ENCODE data around the gene CAMKMT. TPM values are rescaled to one million over a fixed set of nuclear protein-coding genes. Genes with fewer than 3 reads are reported as not detected.

Gene CAMKMT
- total RNA-seq, 1 experiment from 2014 or later: 2.7 TPM

- H3K79me2 ChIP-seq (ENCODE audit: low read length): no peaks in the 10 kb centered on the region
- peaks cover 5% of the 10 kb centered on the region; the same call in 1 of the 2 replicates for H3K36me3 ChIP-seq (ENCODE audit: low read depth, low read length)
- H3K27me3 ChIP-seq (ENCODE audit: low read length): no peaks in the 10 kb centered on the region
- no peak overlapping the region for H3K27ac ChIP-seq (ENCODE audit: low read length)
- no peak overlapping the region for H3K9ac ChIP-seq (ENCODE audit: low read length)
- H3F3A ChIP-seq (ENCODE audit: low read length, unreplicated experiment): no peaks in the 10 kb centered on the region
- H3K4me3 ChIP-seq (ENCODE audit: low read length): no peak overlapping the region
- ATAC-seq: no peak
- H3K4me2 ChIP-seq (ENCODE audit: low read length): no peak overlapping the region
- H3K4me1 ChIP-seq (ENCODE audit: insufficient read depth, low read length): 0 out of 2 replicates have a peak, but pooled peaks cover 2% of the 10 kb centered on the region
- TF ChIP-seq CTCF (conservative IDR thresholded peaks at IDR 0.05; ENCODE audit: low read depth, low read length) (no peak), EZH2phosphoT487 (IDR thresholded peaks at IDR 0.05; ENCODE audit: borderline replicate concordance, low read length) (no peak), EZH2 (IDR thresholded peaks at IDR 0.05; ENCODE audit: low read length, unreplicated experiment) (no peak)
- H3K9me3 ChIP-seq (ENCODE audit: low read length): 0 out of 2 replicates have a peak, but pooled peaks cover 8% of the 10 kb centered on the region
- CTCF ChIA-PET: no interaction called here
- POLR2A ChIA-PET (ENCODE audit: unreplicated experiment): no interaction called here
- intact Hi-C loops (cut with micrococcal nuclease): no loop called here
- BruUV-seq (replicated peaks): no TSS peak
- no peaks in the 10 kb centered on the region for H4K20me1 ChIP-seq (ENCODE audit: low read length)
- DNase-seq: no peak
- H3K9me2 ChIP-seq (replicated peaks; ENCODE audit: low read length): no peaks in the 10 kb centered on the region
- H2AFZ ChIP-seq (ENCODE audit: low read length): no peak overlapping the region
Observed at GRCh38 chr2:44522846-44523245, 161.1 kb downstream of the CAMKMT start.

GRCh38 chr2:44524347-44524926, 162.7 kb downstream of the CAMKMT start:
- H3K9ac ChIP-seq (ENCODE audit: low read length): no peak overlapping the region
- peaks cover 15% of the 10 kb centered on the region; the same call in 1 of the 2 replicates for H3K4me1 ChIP-seq (ENCODE audit: insufficient read depth, low read length)
- no peaks in the 10 kb centered on the region for H3K9me2 ChIP-seq (replicated peaks; ENCODE audit: low read length)
- no peak overlapping the region for H3K4me2 ChIP-seq (ENCODE audit: low read length)
- H3K4me3 ChIP-seq (ENCODE audit: low read length): no peak overlapping the region
- DNase-seq: no peak
- ChIA-PET CTCF (interaction anchor here (0.7 kb wide), 1 partner anchor 45 kb away, joined by 3 read pairs; no protein-coding TSS in a partner anchor), POLR2A (ENCODE audit: unreplicated experiment) (no interaction called here)
- H3K9me3 ChIP-seq (ENCODE audit: low read length): 0 out of 2 replicates have a peak, but pooled peaks cover 8% of the 10 kb centered on the region
- no TSS peak for BruUV-seq (replicated peaks)
- no peaks in the 10 kb centered on the region for H4K20me1 ChIP-seq (ENCODE audit: low read length)
- no peak overlapping the region for H2AFZ ChIP-seq (ENCODE audit: low read length)
- ATAC-seq: no peak
- intact Hi-C loops (cut with micrococcal nuclease): no loop called here
- no peaks in the 10 kb centered on the region for H3K79me2 ChIP-seq (ENCODE audit: low read length)
- no peaks in the 10 kb centered on the region for H3F3A ChIP-seq (ENCODE audit: low read length, unreplicated experiment)
- no peaks in the 10 kb centered on the region for H3K27me3 ChIP-seq (ENCODE audit: low read length)
- TF ChIP-seq EZH2phosphoT487 (IDR thresholded peaks at IDR 0.05; ENCODE audit: borderline replicate concordance, low read length) (no peak), CTCF (conservative IDR thresholded peaks at IDR 0.05; ENCODE audit: low read depth, low read length) (no peak), EZH2 (IDR thresholded peaks at IDR 0.05; ENCODE audit: low read length, unreplicated experiment) (no peak)
- no peak overlapping the region for H3K27ac ChIP-seq (ENCODE audit: low read length)
- peaks cover 5% of the 10 kb centered on the region; the same call in 1 of the 2 replicates for H3K36me3 ChIP-seq (ENCODE audit: low read depth, low read length)

- POLR2A ChIA-PET (ENCODE audit: unreplicated experiment): no interaction called here
- DNase-seq (no peak), ATAC-seq (no peak)
- no peak overlapping the region for H3K9ac ChIP-seq (ENCODE audit: low read length)
- H3K9me3 ChIP-seq (ENCODE audit: low read length): 0 out of 2 replicates have a peak, but pooled peaks cover 8% of the 10 kb centered on the region
- BruUV-seq (replicated peaks): no TSS peak
- no peak overlapping the region for H3K27ac ChIP-seq (ENCODE audit: low read length)
- H3K79me2 ChIP-seq (ENCODE audit: low read length): no peaks in the 10 kb centered on the region
- no peak overlapping the region for H3K4me3 ChIP-seq (ENCODE audit: low read length)
- no peaks in the 10 kb centered on the region for H4K20me1 ChIP-seq (ENCODE audit: low read length)
- no peak overlapping the region for H2AFZ ChIP-seq (ENCODE audit: low read length)
- CTCF ChIA-PET: no interaction called here
- no peak overlapping the region for H3K4me2 ChIP-seq (ENCODE audit: low read length)
- TF ChIP-seq CTCF (conservative IDR thresholded peaks at IDR 0.05; ENCODE audit: low read depth, low read length) (no peak), EZH2phosphoT487 (IDR thresholded peaks at IDR 0.05; ENCODE audit: borderline replicate concordance, low read length) (no peak), EZH2 (IDR thresholded peaks at IDR 0.05; ENCODE audit: low read length, unreplicated experiment) (no peak)
- intact Hi-C loops (cut with micrococcal nuclease): no loop called here
- no peaks in the 10 kb centered on the region for H3F3A ChIP-seq (ENCODE audit: low read length, unreplicated experiment)
- H3K27me3 ChIP-seq (ENCODE audit: low read length): no peaks in the 10 kb centered on the region
- H3K9me2 ChIP-seq (replicated peaks; ENCODE audit: low read length): no peaks in the 10 kb centered on the region
- H3K4me1 ChIP-seq (ENCODE audit: insufficient read depth, low read length): peaks cover 17% of the 10 kb centered on the region; the same call in 1 of the 2 replicates
- H3K36me3 ChIP-seq (ENCODE audit: low read depth, low read length): peaks cover 5% of the 10 kb centered on the region; the same call in 1 of the 2 replicates
Observed at GRCh38 chr2:44526352-44526751, 164.6 kb downstream of the CAMKMT start.

Measured in PC-3 (cell line).